GM19455 (cell line): ENCODE measurements around the gene IL22RA2.
A peak's percentile ranks its signal among the peaks of the same experiment; 100 is the strongest.
"Not testable (repeated sequence)": the region's sequence is repeated elsewhere in the genome, so short reads cannot be mapped to it uniquely, and the experiment has no call there.

Source experiments
- ATAC-seq: cut with Tn5 transposase; IDR thresholded peaks from one replicate; pipeline ENCODE4 v1.9.1; 2021; ENCODE audit not compliant: unreplicated experiment

IL22RA2 gene

GRCh38 chr6:137126875-137127485 lies 46.5 kb downstream of the IL22RA2 start:
- ATAC-seq: no peak

- ATAC-seq: no peak
These were observed 50.4 kb downstream of the IL22RA2 start for GRCh38 chr6:137123078-137123477.

- peak; percentile 50 for ATAC-seq
These were observed 50.8 kb downstream of the IL22RA2 start for GRCh38 chr6:137122612-137123011.

- peak; percentile 56 for ATAC-seq
These were observed 51.9 kb downstream of the IL22RA2 start for GRCh38 chr6:137121401-137121997.

GRCh38 chr6:137120748-137121147 lies 52.7 kb downstream of the IL22RA2 start:
- ATAC-seq: no peak

GRCh38 chr6:137119196-137120104 lies 54.0 kb downstream of the IL22RA2 start:
- no peak for ATAC-seq

- no peak for ATAC-seq
These were observed 55.9 kb downstream of the IL22RA2 start for GRCh38 chr6:137117581-137117980.

GRCh38 chr6:137116807-137117206 lies 56.6 kb downstream of the IL22RA2 start:
- no peak for ATAC-seq

- ATAC-seq: no peak
These were observed 57.8 kb downstream of the IL22RA2 start for GRCh38 chr6:137115658-137116057.

- no peak for ATAC-seq
These were observed 61.4 kb downstream of the IL22RA2 start for GRCh38 chr6:137112067-137112355.

GRCh38 chr6:137111296-137112066 lies 62.0 kb downstream of the IL22RA2 start:
- ATAC-seq: no peak

- no peak for ATAC-seq
These were observed 65.7 kb downstream of the IL22RA2 start for GRCh38 chr6:137107767-137108105.

GRCh38 chr6:137107047-137107766 lies 66.2 kb downstream of the IL22RA2 start:
- ATAC-seq: not testable (repeated sequence)

GRCh38 chr6:137106183-137106582 lies 67.3 kb downstream of the IL22RA2 start:
- ATAC-seq: no peak

GRCh38 chr6:137105375-137105774 lies 68.1 kb downstream of the IL22RA2 start:
- no peak for ATAC-seq

GRCh38 chr6:137104926-137105325 lies 68.5 kb downstream of the IL22RA2 start:
- ATAC-seq: no peak

- ATAC-seq: peak; percentile 94
These were observed 70.5 kb downstream of the IL22RA2 start for GRCh38 chr6:137102851-137103492.

GRCh38 chr6:137102050-137102848 lies 71.2 kb downstream of the IL22RA2 start:
- ATAC-seq: peak; percentile 13

GRCh38 chr6:137099689-137100403 lies 73.6 kb downstream of the IL22RA2 start:
- no peak for ATAC-seq
